ENCODE data around the gene CRADD.
"Not testable (repeated sequence)": the region's sequence is repeated elsewhere in the genome, so short reads cannot be mapped to it uniquely, and the experiment has no call there.

CRADD gene

GRCh38 chr12:93873561-93873960, 196.4 kb downstream of the CRADD start:
- DNase-seq (ENCODE audit: low spot score), result no peak

- DNase-seq (ENCODE audit: low spot score), result no peak
These were observed 198.0 kb downstream of the CRADD start for GRCh38 chr12:93875157-93875556.

- no peak for DNase-seq (ENCODE audit: low spot score)
These were observed 199.2 kb downstream of the CRADD start for GRCh38 chr12:93876360-93876759.

DNA sequence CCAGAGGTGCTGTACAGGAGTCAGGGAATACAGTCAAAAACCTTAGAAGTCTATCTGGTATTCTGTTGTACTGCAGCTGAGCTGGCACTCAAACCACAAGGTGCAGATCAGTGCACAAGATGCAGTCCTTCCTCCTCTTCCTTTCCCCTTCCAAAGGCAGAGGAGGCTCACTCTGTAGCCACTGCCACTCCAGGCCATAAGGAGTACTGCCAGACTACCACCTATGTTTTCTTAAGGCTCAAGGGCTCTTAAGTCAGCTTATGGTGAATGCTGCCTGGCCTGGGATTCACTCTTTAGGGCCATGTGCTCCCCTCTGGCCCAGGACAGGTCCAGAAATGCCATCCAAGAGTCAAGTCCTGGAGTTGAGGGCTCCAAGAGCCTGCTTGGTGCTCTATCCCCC, 200.3 kb downstream of the CRADD start:
- no peak for DNase-seq (ENCODE audit: low spot score)

GRCh38 chr12:93879476-93880421, 202.6 kb downstream of the CRADD start:
- no peak for DNase-seq (ENCODE audit: low spot score)

DNA sequence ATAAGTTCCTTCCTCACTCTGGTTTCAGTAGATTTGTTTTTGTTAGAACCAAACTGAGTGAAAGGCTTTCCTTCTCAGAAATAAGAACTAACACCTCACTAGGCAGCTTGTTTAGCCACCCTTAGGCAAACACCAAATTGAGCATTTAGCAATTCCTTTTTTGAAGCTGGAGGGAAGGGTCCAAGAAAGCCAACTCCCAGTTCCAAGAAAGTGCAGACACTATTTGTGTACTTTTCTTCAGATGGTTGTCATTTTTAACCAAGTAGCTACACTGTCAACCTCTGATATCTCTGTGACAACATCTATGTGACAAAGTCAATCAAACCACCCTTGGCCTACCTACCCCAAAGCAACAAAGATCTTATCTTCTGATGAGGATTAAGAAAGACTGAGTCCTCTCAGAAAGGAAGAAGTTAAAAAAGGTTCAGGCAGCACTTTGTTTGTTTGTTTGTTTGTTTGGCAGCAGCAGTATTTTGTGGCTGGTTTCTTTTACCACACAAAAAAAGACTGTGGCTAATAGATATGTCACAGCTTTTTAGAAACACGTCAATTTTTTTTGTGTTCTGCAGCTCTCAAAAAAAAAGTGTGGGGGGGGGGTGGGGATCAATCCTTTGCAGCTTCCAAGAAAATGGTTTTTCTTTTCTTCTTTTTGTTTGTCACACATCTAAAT, 203.8 kb downstream of the CRADD start:
- DNase-seq (ENCODE audit: low spot score), result no peak

- DNase-seq (ENCODE audit: low spot score), result no peak
These were observed 205.6 kb downstream of the CRADD start for GRCh38 chr12:93882763-93883162.

GRCh38 chr12:93883436-93884154, 206.4 kb downstream of the CRADD start:
- no peak for DNase-seq (ENCODE audit: low spot score)

- no peak for DNase-seq (ENCODE audit: low spot score)
These were observed 207.8 kb downstream of the CRADD start for GRCh38 chr12:93884794-93885460.

- DNase-seq (ENCODE audit: low spot score), result not testable (repeated sequence)
These were observed 208.9 kb downstream of the CRADD start for GRCh38 chr12:93885973-93886532.

DNA sequence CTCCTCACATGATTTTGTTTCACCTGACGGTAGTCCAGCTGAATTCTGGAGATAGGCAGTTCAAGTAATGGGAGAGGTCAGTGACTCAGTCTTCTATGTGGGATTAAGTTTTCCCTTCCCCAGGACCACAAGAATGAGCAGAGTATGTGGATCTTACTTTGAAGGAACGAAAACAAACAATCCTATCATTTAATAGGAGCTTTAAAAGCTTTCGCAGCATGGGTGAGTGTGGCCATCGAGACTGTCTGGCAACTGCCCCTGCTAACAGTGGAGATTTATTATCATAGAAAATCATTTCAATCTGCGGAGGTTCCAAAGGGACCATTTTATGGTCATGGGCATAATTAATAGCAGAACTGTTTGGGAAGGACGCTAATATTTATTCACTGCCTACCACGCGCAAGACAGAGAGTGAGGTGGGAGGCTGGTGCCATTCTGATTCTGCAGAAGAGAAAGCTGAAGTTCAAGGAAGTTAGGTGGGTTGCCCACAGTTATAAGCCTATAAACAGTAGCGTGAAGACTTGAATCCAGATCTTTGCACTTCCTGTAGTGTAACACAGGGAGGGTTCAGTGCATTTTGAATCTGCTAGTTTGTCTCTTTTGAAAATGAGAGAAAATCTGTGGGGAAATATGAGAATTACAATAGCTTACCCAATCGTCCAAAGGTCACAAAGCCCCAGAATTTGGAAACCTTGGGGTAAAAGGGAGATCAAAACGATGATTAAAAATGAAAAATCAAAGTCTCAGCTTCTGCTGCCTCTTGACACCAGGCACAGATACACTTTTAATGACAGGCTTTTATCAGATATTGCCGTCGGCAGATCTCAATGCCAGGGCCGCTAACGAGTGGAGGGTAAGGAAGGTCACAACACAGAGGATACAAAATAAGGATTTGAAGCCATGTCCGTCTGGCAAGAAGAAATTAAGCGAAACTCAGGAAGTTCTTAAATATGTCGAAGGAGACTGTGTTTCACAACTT, 209.6 kb downstream of the CRADD start:
- no peak for DNase-seq (ENCODE audit: low spot score)

DNA sequence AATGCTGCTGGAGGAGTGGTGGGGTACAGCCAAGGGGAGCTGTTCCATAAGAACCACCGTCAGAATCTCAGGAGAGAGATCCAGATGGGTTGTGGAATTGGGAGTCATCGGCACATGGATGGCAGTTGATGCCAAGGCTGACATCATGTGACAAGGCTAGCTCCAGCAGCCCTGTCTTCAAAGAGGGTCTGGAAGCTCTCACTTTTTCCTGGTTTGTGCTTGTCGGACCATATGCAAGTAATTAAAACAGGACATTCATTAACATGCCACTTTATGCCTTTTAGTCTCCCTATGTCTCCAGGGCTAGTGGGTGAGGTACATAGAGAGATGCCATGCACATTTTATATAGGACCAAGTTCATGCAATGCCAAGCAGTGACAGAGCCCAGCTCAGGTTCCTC, 211.8 kb downstream of the CRADD start:
- no peak for DNase-seq (ENCODE audit: low spot score)

DNA sequence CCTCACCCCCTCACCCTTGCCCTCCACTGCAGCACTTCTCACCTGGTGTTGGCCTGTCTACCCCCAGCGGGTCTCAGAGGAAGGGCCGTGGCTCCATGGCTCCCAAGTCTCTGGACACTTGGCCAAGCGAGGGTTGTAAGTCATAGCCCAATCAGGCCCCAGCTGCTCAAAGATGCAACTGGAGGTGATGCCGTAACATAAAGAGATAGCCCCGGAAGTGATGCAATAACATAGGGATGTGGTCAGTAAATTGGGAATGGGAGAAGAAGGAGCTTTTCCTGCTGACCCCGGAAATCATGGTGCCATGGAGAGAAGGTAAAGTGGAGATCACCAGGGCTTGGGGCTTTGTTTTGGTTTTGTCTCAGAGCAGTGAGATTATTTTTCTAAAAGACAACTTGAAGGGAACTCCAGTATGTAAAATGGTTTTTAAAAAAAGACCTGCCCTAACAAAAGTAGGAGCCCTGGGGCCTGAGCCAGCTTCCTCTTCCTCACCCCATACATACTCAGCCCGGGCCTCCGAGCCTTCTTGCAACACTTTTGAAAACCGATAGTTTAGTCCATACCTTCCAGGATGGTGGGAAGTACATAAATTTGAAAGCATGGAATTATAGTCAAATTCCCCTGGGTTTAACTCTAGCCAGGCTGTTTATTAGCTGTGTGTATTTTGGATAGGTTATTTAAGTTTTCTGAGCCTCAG, 212.5 kb downstream of the CRADD start:
- no peak for DNase-seq (ENCODE audit: low spot score)

DNA sequence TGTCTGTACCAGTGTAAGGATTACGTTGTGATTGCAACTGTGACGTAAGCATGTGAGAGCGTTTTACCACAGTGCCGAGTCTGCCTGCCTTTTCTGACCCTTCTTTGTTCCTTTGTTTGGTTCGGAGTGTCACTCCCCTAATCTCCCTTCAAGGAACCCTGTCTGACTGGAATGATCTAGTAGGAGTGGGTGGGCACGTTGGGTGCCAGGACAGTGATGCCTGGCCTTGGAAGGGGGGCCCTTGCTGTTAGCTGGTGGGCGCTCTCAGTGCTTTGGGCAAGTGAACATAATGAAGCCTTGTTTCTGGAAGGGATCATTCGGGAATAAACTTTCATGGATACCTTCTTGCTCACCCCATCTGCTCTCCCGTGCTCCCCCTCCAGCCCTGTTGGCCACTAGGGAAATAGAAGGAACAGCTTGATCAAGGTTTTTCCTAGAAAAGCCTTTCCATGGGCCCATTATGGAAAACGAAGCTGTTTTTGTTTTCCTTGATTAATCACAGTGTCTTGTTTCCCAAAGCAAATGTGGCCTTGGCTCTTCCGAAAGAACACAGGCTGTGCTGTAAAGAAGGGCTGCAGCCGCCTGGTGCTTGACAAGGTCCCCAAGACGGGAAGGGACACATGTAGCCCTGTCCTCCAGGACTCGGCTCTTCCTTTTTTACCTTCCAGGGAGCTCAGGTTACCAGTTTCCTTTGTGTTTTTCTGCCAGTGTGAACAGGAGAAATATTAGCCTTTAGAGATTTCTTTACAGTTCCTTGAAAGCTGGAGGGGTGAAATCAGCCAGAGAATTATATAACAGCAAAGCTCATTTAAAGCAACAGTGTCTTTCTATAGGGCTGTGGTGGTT, 215.5 kb downstream of the CRADD start:
- DNase-seq (ENCODE audit: low spot score), result peak; percentile 31

- DNase-seq (ENCODE audit: low spot score), result no peak
These were observed 217.4 kb downstream of the CRADD start for GRCh38 chr12:93894391-93895088.

GRCh38 chr12:93895089-93895445, 217.9 kb downstream of the CRADD start:
- no peak for DNase-seq (ENCODE audit: low spot score)

GRCh38 chr12:93896427-93896826, 219.3 kb downstream of the CRADD start:
- peak; percentile 31 for DNase-seq (ENCODE audit: low spot score)

DNA sequence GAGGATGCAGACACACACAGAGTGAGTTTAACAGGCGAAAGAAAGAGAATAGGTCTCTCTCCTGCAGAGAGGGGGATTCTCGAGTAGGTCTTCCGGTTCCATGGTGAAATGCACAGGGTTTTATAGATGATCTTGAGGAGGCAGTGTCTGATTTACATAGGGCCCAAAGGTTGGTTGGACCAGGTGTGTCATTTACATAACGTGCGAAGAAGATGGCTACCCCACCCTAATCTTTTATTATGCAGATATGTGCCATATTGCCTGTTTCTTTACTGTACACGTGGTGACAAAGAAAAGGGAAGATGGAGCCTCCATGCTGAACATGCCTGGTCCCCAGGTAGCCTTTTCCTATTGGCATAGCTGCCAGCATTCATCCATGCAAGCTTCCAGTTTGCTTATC, 219.8 kb downstream of the CRADD start:
- no peak for DNase-seq (ENCODE audit: low spot score)

All from iPS-NIHi11 (cell line).